H1 (cell line): ENCODE measurements around the gene KLHL3. TPM values are rescaled to one million over a fixed set of nuclear protein-coding genes. Genes with fewer than 3 reads are reported as not detected.

Experiments
- EZH2 ChIP-seq: fragments of 200-600 bp; sonication (generic); IDR thresholded peaks from 2 replicates; pipeline ENCODE4 v1.7.1; 2012; ENCODE audit warnings: low read depth, mild to moderate bottlenecking, moderate library complexity, low read length, inconsistent platforms; ENCODE audit not compliant: severe bottlenecking
- POLR2AphosphoS5 ChIP-seq: IDR thresholded peaks from 2 replicates; pipeline ENCODE4 v1.6.1; 2011; ENCODE audit warnings: low read depth, low read length
- SP1 ChIP-seq: IDR thresholded peaks from 2 replicates; pipeline ENCODE4 v1.6.1; 2011; ENCODE audit warnings: low read depth, low read length
- SP4 ChIP-seq: IDR thresholded peaks from 2 replicates; pipeline ENCODE4 v1.6.1; 2012; ENCODE audit warnings: low read length, inconsistent platforms
- YY1 ChIP-seq: IDR thresholded peaks from 2 replicates; pipeline ENCODE4 v1.6.1; 2011; ENCODE audit warnings: low read depth, mild to moderate bottlenecking, low read length
- polyA plus RNA-seq, 7 experiments: library from polyadenylated mRNA; depleted of rRNA in 3 of 7; stranded (reverse) in 5 of 7; unstranded in 2 of 7; fragments of >200 nt in 5 of 7; fragments of 200-250 nt in 2 of 7; gene quantifications; 1 replicate in 5 of 7; 2 replicates in 1 of 7; 4 replicates in 1 of 7; pipeline versions ENCODE4 v1.2.1 to v1.2.3, GENCODE V29; 2011 to 2013; ENCODE audit warnings: missing spikeins in 2 of 7, mixed read lengths in 2 of 7
- total RNA-seq: library from RNA; stranded (reverse); fragmentation: NEBNext Ultra II Directional; extraction: Animal tissue kit (Norgen Biotek cat#: 25700); gene quantifications from 2 replicates; pipeline ENCODE4 v1.2.1, GENCODE V29; 2021
- TF ChIP-seq, protein P1 (sequence below): fragments of 300-600 bp; sonication (generic); IDR thresholded peaks from 2 replicates; pipeline ENCODE4 v1.7.1; 2012; ENCODE audit warnings: low read length, moderate library complexity, mild to moderate bottlenecking, inconsistent platforms; ENCODE audit not compliant: insufficient replicate concordance
- TF ChIP-seq, protein P2 (sequence below): IDR thresholded peaks from 2 replicates; pipeline ENCODE4 v1.6.1; 2012; ENCODE audit warnings: low read length, inconsistent platforms

The KLHL3 gene
- total and polyA plus RNA-seq, 2 of the 8 experiments (the other 6 are each of a cell fraction or from before 2014, with no cell fraction given): 7.4 to 13.7 TPM

DNA sequence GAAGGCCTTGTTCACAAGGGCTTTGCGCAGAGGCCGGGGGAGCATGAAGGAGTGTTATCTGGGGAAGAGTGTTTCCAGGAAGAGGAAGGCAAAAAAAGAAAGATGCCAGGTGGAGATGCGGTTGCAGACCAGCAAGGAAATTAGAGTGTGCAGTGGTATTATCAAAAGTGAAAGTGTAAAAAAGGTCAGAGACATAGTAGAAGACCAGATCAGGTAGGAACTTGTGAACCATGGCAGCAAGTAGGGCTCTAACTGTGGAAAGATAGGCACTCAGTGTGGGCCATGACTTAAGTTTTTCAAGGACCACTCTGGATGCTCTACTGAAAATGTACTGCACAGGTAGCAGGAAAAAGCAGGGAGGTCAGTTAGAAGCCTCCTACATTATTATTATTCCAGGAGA lies 146.7 kb downstream of the KLHL3 start (continued):
- TF ChIP-seq, protein P1, sequence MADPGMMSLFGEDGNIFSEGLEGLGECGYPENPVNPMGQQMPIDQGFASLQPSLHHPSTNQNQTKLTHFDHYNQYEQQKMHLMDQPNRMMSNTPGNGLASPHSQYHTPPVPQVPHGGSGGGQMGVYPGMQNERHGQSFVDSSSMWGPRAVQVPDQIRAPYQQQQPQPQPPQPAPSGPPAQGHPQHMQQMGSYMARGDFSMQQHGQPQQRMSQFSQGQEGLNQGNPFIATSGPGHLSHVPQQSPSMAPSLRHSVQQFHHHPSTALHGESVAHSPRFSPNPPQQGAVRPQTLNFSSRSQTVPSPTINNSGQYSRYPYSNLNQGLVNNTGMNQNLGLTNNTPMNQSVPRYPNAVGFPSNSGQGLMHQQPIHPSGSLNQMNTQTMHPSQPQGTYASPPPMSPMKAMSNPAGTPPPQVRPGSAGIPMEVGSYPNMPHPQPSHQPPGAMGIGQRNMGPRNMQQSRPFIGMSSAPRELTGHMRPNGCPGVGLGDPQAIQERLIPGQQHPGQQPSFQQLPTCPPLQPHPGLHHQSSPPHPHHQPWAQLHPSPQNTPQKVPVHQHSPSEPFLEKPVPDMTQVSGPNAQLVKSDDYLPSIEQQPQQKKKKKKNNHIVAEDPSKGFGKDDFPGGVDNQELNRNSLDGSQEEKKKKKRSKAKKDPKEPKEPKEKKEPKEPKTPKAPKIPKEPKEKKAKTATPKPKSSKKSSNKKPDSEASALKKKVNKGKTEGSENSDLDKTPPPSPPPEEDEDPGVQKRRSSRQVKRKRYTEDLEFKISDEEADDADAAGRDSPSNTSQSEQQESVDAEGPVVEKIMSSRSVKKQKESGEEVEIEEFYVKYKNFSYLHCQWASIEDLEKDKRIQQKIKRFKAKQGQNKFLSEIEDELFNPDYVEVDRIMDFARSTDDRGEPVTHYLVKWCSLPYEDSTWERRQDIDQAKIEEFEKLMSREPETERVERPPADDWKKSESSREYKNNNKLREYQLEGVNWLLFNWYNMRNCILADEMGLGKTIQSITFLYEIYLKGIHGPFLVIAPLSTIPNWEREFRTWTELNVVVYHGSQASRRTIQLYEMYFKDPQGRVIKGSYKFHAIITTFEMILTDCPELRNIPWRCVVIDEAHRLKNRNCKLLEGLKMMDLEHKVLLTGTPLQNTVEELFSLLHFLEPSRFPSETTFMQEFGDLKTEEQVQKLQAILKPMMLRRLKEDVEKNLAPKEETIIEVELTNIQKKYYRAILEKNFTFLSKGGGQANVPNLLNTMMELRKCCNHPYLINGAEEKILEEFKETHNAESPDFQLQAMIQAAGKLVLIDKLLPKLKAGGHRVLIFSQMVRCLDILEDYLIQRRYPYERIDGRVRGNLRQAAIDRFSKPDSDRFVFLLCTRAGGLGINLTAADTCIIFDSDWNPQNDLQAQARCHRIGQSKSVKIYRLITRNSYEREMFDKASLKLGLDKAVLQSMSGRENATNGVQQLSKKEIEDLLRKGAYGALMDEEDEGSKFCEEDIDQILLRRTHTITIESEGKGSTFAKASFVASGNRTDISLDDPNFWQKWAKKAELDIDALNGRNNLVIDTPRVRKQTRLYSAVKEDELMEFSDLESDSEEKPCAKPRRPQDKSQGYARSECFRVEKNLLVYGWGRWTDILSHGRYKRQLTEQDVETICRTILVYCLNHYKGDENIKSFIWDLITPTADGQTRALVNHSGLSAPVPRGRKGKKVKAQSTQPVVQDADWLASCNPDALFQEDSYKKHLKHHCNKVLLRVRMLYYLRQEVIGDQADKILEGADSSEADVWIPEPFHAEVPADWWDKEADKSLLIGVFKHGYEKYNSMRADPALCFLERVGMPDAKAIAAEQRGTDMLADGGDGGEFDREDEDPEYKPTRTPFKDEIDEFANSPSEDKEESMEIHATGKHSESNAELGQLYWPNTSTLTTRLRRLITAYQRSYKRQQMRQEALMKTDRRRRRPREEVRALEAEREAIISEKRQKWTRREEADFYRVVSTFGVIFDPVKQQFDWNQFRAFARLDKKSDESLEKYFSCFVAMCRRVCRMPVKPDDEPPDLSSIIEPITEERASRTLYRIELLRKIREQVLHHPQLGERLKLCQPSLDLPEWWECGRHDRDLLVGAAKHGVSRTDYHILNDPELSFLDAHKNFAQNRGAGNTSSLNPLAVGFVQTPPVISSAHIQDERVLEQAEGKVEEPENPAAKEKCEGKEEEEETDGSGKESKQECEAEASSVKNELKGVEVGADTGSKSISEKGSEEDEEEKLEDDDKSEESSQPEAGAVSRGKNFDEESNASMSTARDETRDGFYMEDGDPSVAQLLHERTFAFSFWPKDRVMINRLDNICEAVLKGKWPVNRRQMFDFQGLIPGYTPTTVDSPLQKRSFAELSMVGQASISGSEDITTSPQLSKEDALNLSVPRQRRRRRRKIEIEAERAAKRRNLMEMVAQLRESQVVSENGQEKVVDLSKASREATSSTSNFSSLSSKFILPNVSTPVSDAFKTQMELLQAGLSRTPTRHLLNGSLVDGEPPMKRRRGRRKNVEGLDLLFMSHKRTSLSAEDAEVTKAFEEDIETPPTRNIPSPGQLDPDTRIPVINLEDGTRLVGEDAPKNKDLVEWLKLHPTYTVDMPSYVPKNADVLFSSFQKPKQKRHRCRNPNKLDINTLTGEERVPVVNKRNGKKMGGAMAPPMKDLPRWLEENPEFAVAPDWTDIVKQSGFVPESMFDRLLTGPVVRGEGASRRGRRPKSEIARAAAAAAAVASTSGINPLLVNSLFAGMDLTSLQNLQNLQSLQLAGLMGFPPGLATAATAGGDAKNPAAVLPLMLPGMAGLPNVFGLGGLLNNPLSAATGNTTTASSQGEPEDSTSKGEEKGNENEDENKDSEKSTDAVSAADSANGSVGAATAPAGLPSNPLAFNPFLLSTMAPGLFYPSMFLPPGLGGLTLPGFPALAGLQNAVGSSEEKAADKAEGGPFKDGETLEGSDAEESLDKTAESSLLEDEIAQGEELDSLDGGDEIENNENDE: no peak
- no peak for TF ChIP-seq POLR2AphosphoS5
- TF ChIP-seq SP1: no peak
- no peak for TF ChIP-seq SP4
- no peak for TF ChIP-seq YY1
- no peak for TF ChIP-seq EZH2
- TF ChIP-seq, protein P2, sequence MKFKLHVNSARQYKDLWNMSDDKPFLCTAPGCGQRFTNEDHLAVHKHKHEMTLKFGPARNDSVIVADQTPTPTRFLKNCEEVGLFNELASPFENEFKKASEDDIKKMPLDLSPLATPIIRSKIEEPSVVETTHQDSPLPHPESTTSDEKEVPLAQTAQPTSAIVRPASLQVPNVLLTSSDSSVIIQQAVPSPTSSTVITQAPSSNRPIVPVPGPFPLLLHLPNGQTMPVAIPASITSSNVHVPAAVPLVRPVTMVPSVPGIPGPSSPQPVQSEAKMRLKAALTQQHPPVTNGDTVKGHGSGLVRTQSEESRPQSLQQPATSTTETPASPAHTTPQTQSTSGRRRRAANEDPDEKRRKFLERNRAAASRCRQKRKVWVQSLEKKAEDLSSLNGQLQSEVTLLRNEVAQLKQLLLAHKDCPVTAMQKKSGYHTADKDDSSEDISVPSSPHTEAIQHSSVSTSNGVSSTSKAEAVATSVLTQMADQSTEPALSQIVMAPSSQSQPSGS: no peak
